GM23248 (cell line): ENCODE measurements around the gene PLCB1.

Source experiments
- EZH2 ChIP-seq: fragments of 200-600 bp; sonication (generic); IDR thresholded peaks from 2 replicates; pipeline ENCODE4 v1.6.1; 2018; ENCODE audit warnings: antibody characterized with exemption, mild to moderate bottlenecking; ENCODE audit not compliant: insufficient read depth, poor library complexity, severe bottlenecking
- EZH2phosphoT487 ChIP-seq: fragments of 200-600 bp; sonication (generic); IDR thresholded peaks from 2 replicates; pipeline ENCODE4 v1.6.1; 2018; ENCODE audit warnings: antibody characterized with exemption, moderate library complexity, mild to moderate bottlenecking, low read depth; ENCODE audit not compliant: insufficient read depth

DNA sequence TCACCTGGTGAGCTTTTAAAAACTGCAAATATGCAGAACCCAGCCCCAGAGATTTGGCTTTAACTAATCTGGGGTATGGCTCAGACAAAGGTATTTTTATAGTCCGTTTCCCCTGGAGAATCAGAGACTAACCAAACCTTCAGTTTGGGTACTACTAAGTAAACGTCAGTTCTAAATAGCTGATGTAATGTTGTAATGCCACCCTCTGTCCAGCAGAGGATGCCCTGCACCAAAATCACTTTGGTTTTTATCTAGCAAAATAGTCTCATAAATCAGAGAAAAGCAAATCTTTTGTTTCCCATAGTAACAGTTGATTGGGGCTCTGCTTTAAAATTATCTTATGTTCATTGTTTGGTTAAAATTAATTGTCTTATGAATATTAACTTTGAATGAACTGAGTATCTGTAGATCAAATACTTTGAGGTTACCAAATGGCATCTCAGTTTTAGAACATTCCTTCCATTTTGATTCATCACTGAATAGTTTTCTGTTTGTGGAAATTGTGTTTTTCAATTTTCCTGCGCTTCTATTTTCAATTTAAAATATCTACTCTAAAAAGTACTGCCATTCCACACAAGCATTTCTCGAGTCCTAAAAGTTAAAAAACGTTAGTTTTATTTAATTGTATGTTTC, 658.5 kb downstream of the PLCB1 start:
- TF ChIP-seq EZH2phosphoT487 = no peak
- no peak for TF ChIP-seq EZH2
